ENCODE results near the gene BATF2.
A peak's percentile ranks its signal among the peaks of the same experiment; 100 is the strongest.
"Not testable (repeated sequence)": the region's sequence is repeated elsewhere in the genome, so short reads cannot be mapped to it uniquely, and the experiment has no call there.

BATF2 gene

GRCh38 chr11:65032216-65032615 lies 35.4 kb upstream of the BATF2 start:
- H3K36me3 ChIP-seq (ENCODE audit: control insufficient read depth, insufficient read depth, low read length) = peaks cover 2% of the 10 kb centered on the region; the same call in 1 of the 2 replicates
- no peak for DNase-seq (ENCODE audit: low read depth, low spot score)
- no peaks in the 10 kb centered on the region for H3K9me3 ChIP-seq (ENCODE audit: control insufficient read depth, insufficient read depth, low read length)
- no peaks in the 10 kb centered on the region for H3K4me1 ChIP-seq (ENCODE audit: control insufficient read depth, insufficient read depth, low read length)
- H3K27ac ChIP-seq (ENCODE audit: low read length) = no peak overlapping the region
- H3K4me3 ChIP-seq (ENCODE audit: low read length) = no peak overlapping the region
- H3K27me3 ChIP-seq (ENCODE audit: control insufficient read depth, insufficient read depth, low read length) = no peaks in the 10 kb centered on the region
- WGBS (ENCODE audit: insufficient coverage, insufficient read length) = no CpG with 5 or more reads among the region's 13 CpGs

- no peaks in the 10 kb centered on the region for H3K9me3 ChIP-seq (ENCODE audit: control insufficient read depth, insufficient read depth, low read length)
- no CpG with 5 or more reads among the region's 51 CpGs for WGBS (ENCODE audit: insufficient coverage, insufficient read length)
- no peaks in the 10 kb centered on the region for H3K4me1 ChIP-seq (ENCODE audit: control insufficient read depth, insufficient read depth, low read length)
- peak within 1 kb of the TSS; percentile 93; the same call in 1 of the 2 replicates for H3K4me3 ChIP-seq (ENCODE audit: low read length)
- H3K36me3 ChIP-seq (ENCODE audit: control insufficient read depth, insufficient read depth, low read length) = no peaks in the 10 kb centered on the region
- no peak within 1 kb of the TSS for H3K27ac ChIP-seq (ENCODE audit: low read length)
- peak; percentile 84 for DNase-seq (ENCODE audit: low read depth, low spot score)
- no peaks in the 10 kb centered on the region for H3K27me3 ChIP-seq (ENCODE audit: control insufficient read depth, insufficient read depth, low read length)
Observed at GRCh38 chr11:65027213-65028067, 30.7 kb upstream of the BATF2 start, which contains the start of gene SNX15. Gene SNX15, plus strand, starts transcription at chr11:65027439. Its CDS starts 99 bp downstream, at chr11:65027538.

- no peaks in the 10 kb centered on the region for H3K9me3 ChIP-seq (ENCODE audit: control insufficient read depth, insufficient read depth, low read length)
- no peaks in the 10 kb centered on the region for H3K36me3 ChIP-seq (ENCODE audit: control insufficient read depth, insufficient read depth, low read length)
- H3K4me3 ChIP-seq (ENCODE audit: low read length) = peak overlapping the region; percentile 93; the same call in 1 of the 2 replicates
- H3K27ac ChIP-seq (ENCODE audit: low read length) = no peak overlapping the region
- H3K4me1 ChIP-seq (ENCODE audit: control insufficient read depth, insufficient read depth, low read length) = no peaks in the 10 kb centered on the region
- WGBS (ENCODE audit: insufficient coverage, insufficient read length) = no CpG with 5 or more reads among the region's 10 CpGs
- DNase-seq (ENCODE audit: low read depth, low spot score) = no peak
- no peaks in the 10 kb centered on the region for H3K27me3 ChIP-seq (ENCODE audit: control insufficient read depth, insufficient read depth, low read length)
Observed at GRCh38 chr11:65026810-65027209, 30.0 kb upstream of the BATF2 start.

GRCh38 chr11:65023502-65023901 lies 26.7 kb upstream of the BATF2 start:
- H3K27ac ChIP-seq (ENCODE audit: low read length); H3K4me3 ChIP-seq (ENCODE audit: low read length); H3K9me3 ChIP-seq (ENCODE audit: control insufficient read depth, insufficient read depth, low read length); H3K36me3 ChIP-seq (ENCODE audit: control insufficient read depth, insufficient read depth, low read length); DNase-seq (ENCODE audit: low read depth, low spot score); H3K27me3 ChIP-seq (ENCODE audit: control insufficient read depth, insufficient read depth, low read length); H3K4me1 ChIP-seq (ENCODE audit: control insufficient read depth, insufficient read depth, low read length): not testable (repeated sequence)
- no CpG with 5 or more reads among the region's 8 CpGs for WGBS (ENCODE audit: insufficient coverage, insufficient read length)

- H3K4me3 ChIP-seq (ENCODE audit: low read length) = no peak overlapping the region
- H3K4me1 ChIP-seq (ENCODE audit: control insufficient read depth, insufficient read depth, low read length) = no peaks in the 10 kb centered on the region
- no peak for DNase-seq (ENCODE audit: low read depth, low spot score)
- no peaks in the 10 kb centered on the region for H3K9me3 ChIP-seq (ENCODE audit: control insufficient read depth, insufficient read depth, low read length)
- WGBS (ENCODE audit: insufficient coverage, insufficient read length) = no CpG with 5 or more reads among the region's 11 CpGs
- H3K36me3 ChIP-seq (ENCODE audit: control insufficient read depth, insufficient read depth, low read length) = peaks cover 12% of the 10 kb centered on the region
- H3K27me3 ChIP-seq (ENCODE audit: control insufficient read depth, insufficient read depth, low read length) = no peaks in the 10 kb centered on the region
- no peak overlapping the region for H3K27ac ChIP-seq (ENCODE audit: low read length)
Observed at GRCh38 chr11:65021509-65021908, 24.7 kb upstream of the BATF2 start.

GRCh38 chr11:65021003-65021402 lies 24.2 kb upstream of the BATF2 start:
- Histone ChIP-seq H3K9me3 (ENCODE audit: control insufficient read depth, insufficient read depth, low read length) (no peaks in the 10 kb centered on the region), H3K4me1 (ENCODE audit: control insufficient read depth, insufficient read depth, low read length) (no peaks in the 10 kb centered on the region), H3K27me3 (ENCODE audit: control insufficient read depth, insufficient read depth, low read length) (no peaks in the 10 kb centered on the region), H3K4me3 (ENCODE audit: low read length) (no peak overlapping the region), H3K36me3 (ENCODE audit: control insufficient read depth, insufficient read depth, low read length) (peaks cover 12% of the 10 kb centered on the region), H3K27ac (ENCODE audit: low read length) (no peak overlapping the region)
- no peak for DNase-seq (ENCODE audit: low read depth, low spot score)
- WGBS (ENCODE audit: insufficient coverage, insufficient read length) = no CpG with 5 or more reads among the region's 3 CpGs

GRCh38 chr11:65019824-65020223 lies 23.1 kb upstream of the BATF2 start:
- Histone ChIP-seq H3K27me3 (ENCODE audit: control insufficient read depth, insufficient read depth, low read length) (no peaks in the 10 kb centered on the region), H3K9me3 (ENCODE audit: control insufficient read depth, insufficient read depth, low read length) (no peaks in the 10 kb centered on the region), H3K27ac (ENCODE audit: low read length) (no peak overlapping the region), H3K4me1 (ENCODE audit: control insufficient read depth, insufficient read depth, low read length) (no peaks in the 10 kb centered on the region), H3K36me3 (ENCODE audit: control insufficient read depth, insufficient read depth, low read length) (peaks cover 12% of the 10 kb centered on the region), H3K4me3 (ENCODE audit: low read length) (no peak overlapping the region)
- no CpG with 5 or more reads among the region's 7 CpGs for WGBS (ENCODE audit: insufficient coverage, insufficient read length)
- DNase-seq (ENCODE audit: low read depth, low spot score) = no peak

GRCh38 chr11:65017937-65018336 lies 21.2 kb upstream of the BATF2 start:
- Histone ChIP-seq H3K36me3 (ENCODE audit: control insufficient read depth, insufficient read depth, low read length) (peaks cover 12% of the 10 kb centered on the region), H3K27me3 (ENCODE audit: control insufficient read depth, insufficient read depth, low read length) (no peaks in the 10 kb centered on the region), H3K4me3 (ENCODE audit: low read length) (no peak overlapping the region), H3K27ac (ENCODE audit: low read length) (no peak overlapping the region), H3K4me1 (ENCODE audit: control insufficient read depth, insufficient read depth, low read length) (no peaks in the 10 kb centered on the region; the same call in 1 of the 2 replicates), H3K9me3 (ENCODE audit: control insufficient read depth, insufficient read depth, low read length) (no peaks in the 10 kb centered on the region)
- no CpG with 5 or more reads among the region's 6 CpGs for WGBS (ENCODE audit: insufficient coverage, insufficient read length)
- no peak for DNase-seq (ENCODE audit: low read depth, low spot score)

GRCh38 chr11:65016705-65017104 lies 19.9 kb upstream of the BATF2 start:
- Histone ChIP-seq H3K4me1 (ENCODE audit: control insufficient read depth, insufficient read depth, low read length) (no peaks in the 10 kb centered on the region; the same call in 1 of the 2 replicates), H3K27me3 (ENCODE audit: control insufficient read depth, insufficient read depth, low read length) (no peaks in the 10 kb centered on the region), H3K4me3 (ENCODE audit: low read length) (no peak overlapping the region), H3K27ac (ENCODE audit: low read length) (no peak overlapping the region), H3K36me3 (ENCODE audit: control insufficient read depth, insufficient read depth, low read length) (peaks cover 12% of the 10 kb centered on the region), H3K9me3 (ENCODE audit: control insufficient read depth, insufficient read depth, low read length) (no peaks in the 10 kb centered on the region)
- WGBS (ENCODE audit: insufficient coverage, insufficient read length) = no CpG with 5 or more reads among the region's 4 CpGs
- no peak for DNase-seq (ENCODE audit: low read depth, low spot score)

GRCh38 chr11:65014726-65015227 lies 18.0 kb upstream of the BATF2 start:
- no peaks in the 10 kb centered on the region; the same call in 1 of the 2 replicates for H3K4me1 ChIP-seq (ENCODE audit: control insufficient read depth, insufficient read depth, low read length)
- no peak overlapping the region for H3K27ac ChIP-seq (ENCODE audit: low read length)
- no peaks in the 10 kb centered on the region for H3K27me3 ChIP-seq (ENCODE audit: control insufficient read depth, insufficient read depth, low read length)
- no CpG with 5 or more reads among the region's 23 CpGs for WGBS (ENCODE audit: insufficient coverage, insufficient read length)
- H3K36me3 ChIP-seq (ENCODE audit: control insufficient read depth, insufficient read depth, low read length) = peaks cover 8% of the 10 kb centered on the region
- no peaks in the 10 kb centered on the region for H3K9me3 ChIP-seq (ENCODE audit: control insufficient read depth, insufficient read depth, low read length)
- no peak for DNase-seq (ENCODE audit: low read depth, low spot score)
- peak overlapping the region; percentile 54; the same call in 1 of the 2 replicates for H3K4me3 ChIP-seq (ENCODE audit: low read length)

Data from iPS DF 6.9 (cell line).